Astrocyte of the cerebellum (primary cell): ENCODE data around the gene CAD.

Experiments used
- DNase-seq: peaks from one replicate; pipeline ENCODE4 v3.0.0-alpha.2; 2011; ENCODE audit warnings: low read depth
- H3K4me3 ChIP-seq: 2 replicates; pipeline ENCODE4 v1.5.1; 2011; ENCODE audit warnings: mild to moderate bottlenecking, low read depth, low read length, moderate library complexity
- in situ Hi-C: cut with HindIII; loops from 2 replicates; pipeline ENCODE4 v1.10.0; 2017; ENCODE audit warnings: low sequenced_read_pairs
- TF ChIP-seq, protein P1 (sequence below): IDR thresholded peaks from 2 replicates; pipeline ENCODE4 v1.5.1; 2012; ENCODE audit warnings: low read length, low read depth, moderate library complexity, mild to moderate bottlenecking; ENCODE audit errors: missing control alignments

Gene CAD

DNA sequence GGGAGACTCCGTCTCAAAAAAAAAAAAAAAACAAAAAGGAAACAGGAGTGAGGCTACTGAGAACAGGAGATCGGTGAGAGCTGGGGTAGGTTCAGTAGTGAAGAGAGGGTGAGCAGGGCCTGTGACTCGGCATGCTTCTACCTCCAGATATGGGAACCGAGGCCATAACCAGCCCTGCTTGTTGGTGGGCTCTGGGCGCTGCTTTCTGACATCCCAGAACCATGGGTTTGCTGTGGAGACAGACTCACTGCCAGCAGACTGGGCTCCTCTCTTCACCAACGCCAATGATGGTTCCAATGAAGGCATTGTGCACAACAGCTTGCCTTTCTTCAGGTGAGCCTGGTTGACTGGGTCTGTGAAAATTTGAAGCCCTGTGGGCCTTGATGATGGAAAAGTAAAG lies 6.2 kb downstream of the CAD start:
- DNase-seq: no peak
- H3K4me3 ChIP-seq: no peak overlapping the region
- TF ChIP-seq, protein P1, sequence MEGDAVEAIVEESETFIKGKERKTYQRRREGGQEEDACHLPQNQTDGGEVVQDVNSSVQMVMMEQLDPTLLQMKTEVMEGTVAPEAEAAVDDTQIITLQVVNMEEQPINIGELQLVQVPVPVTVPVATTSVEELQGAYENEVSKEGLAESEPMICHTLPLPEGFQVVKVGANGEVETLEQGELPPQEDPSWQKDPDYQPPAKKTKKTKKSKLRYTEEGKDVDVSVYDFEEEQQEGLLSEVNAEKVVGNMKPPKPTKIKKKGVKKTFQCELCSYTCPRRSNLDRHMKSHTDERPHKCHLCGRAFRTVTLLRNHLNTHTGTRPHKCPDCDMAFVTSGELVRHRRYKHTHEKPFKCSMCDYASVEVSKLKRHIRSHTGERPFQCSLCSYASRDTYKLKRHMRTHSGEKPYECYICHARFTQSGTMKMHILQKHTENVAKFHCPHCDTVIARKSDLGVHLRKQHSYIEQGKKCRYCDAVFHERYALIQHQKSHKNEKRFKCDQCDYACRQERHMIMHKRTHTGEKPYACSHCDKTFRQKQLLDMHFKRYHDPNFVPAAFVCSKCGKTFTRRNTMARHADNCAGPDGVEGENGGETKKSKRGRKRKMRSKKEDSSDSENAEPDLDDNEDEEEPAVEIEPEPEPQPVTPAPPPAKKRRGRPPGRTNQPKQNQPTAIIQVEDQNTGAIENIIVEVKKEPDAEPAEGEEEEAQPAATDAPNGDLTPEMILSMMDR: no peak
- in situ Hi-C loops: no loop called here

DNA sequence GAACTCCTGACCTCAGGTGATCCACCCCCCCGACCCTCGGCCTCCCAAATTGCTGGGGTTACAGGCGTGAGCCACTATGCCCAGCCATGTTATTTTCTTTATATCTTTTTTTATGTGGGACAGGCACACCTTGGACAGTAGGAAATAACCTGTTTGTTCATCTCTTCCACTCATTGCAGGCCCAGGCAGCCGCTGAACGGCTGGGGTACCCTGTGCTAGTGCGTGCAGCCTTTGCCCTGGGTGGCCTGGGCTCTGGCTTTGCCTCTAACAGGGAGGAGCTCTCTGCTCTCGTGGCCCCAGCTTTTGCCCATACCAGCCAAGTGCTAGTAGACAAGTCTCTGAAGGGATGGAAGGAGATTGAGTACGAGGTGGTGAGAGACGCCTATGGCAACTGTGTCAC lies 8.4 kb downstream of the CAD start:
- in situ Hi-C loops: no loop called here
- no peak for DNase-seq
- no peak overlapping the region for H3K4me3 ChIP-seq
- TF ChIP-seq, protein P1: no peak

DNA sequence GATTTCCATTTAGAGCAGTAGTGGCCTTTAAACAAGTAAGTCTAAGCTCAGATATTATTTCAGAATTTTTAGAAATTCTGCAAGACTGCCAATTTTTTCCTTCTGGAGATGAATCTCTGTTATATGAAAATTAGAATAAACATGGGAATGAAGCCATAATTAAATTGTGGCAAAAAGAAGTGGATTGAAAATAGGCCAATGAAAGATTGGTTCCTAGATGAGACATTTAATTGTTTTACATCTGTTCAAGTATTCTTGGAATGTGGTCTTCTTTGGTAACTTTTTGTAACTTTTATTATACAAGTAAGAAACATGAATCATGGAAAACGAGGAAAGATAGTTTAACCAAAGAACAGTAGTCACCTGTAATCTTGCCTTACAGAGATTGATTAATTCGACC lies 10.3 kb downstream of the CAD start:
- DNase-seq: no peak
- TF ChIP-seq, protein P1: no peak
- in situ Hi-C loops: no loop called here
- H3K4me3 ChIP-seq: no peak overlapping the region

DNA sequence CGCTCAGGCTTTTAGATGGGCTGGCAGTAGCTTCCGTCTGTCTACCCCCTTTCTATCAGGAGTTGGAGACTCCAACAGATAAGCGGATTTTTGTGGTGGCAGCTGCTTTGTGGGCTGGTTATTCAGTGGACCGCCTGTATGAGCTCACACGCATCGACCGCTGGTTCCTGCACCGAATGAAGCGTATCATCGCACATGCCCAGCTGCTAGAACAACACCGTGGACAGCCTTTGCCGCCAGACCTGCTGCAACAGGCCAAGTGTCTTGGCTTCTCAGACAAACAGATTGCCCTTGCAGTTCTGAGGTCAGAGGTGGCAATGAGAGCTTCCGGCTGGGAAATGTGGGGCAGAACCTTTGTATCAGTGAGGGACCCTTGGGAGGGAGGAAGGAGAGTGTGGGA lies 14.8 kb downstream of the CAD start:
- TF ChIP-seq, protein P1: no peak
- no peak overlapping the region for H3K4me3 ChIP-seq
- in situ Hi-C loops: no loop called here
- no peak for DNase-seq

DNA sequence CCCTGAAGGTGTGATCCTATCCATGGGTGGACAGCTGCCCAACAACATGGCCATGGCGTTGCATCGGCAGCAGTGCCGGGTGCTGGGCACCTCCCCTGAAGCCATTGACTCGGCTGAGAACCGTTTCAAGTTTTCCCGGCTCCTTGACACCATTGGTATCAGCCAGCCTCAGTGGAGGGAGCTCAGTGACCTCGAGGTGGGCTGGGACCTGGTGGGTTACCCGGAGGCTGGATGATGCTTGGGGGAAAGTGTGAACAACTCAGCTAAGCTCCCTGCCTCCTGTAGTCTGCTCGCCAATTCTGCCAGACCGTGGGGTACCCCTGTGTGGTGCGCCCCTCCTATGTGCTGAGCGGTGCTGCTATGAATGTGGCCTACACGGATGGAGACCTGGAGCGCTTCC lies 16.2 kb downstream of the CAD start:
- no peak overlapping the region for H3K4me3 ChIP-seq
- DNase-seq: no peak
- TF ChIP-seq, protein P1: no peak
- in situ Hi-C loops: no loop called here

DNA sequence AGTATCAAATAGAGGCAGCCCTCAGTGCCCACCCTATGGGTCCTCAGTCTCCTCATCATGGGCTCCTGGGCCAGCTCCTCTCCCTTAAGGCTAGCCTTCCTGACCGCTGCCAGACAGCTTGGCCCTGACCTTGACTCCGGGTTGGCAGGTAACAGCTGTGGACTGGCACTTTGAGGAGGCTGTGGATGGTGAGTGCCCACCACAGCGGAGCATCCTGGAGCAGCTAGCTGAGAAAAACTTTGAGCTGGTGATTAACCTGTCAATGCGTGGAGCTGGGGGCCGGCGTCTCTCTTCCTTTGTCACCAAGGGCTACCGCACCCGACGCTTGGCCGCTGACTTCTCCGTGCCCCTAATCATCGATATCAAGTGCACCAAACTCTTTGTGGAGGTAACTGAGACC lies 19.0 kb downstream of the CAD start:
- in situ Hi-C loops: no loop called here
- TF ChIP-seq, protein P1: no peak
- DNase-seq: no peak
- H3K4me3 ChIP-seq: no peak overlapping the region

DNA sequence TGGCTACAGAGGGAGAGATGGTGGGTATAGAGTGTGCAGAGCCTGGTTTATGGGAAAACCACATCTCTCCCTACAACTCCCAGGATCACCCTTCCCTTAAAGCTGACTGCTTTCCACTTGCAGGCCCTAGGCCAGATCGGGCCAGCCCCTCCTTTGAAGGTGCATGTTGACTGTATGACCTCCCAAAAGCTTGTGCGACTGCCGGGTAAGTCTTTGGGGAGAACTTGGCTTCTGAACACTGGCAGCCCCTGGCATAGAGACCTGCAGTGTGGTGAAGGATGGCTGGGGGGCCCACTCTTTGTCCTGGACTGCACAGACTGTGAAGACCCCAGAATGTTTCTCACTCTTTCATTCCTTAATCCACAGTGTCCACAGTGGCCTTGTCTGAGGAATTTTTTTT lies 19.5 kb downstream of the CAD start:
- DNase-seq: no peak
- H3K4me3 ChIP-seq: no peak overlapping the region
- in situ Hi-C loops: no loop called here
- TF ChIP-seq, protein P1: no peak
